Uterus (tissue), 4 donors: ENCODE results near the gene RBL2. TPM values are rescaled to one million over a fixed set of nuclear protein-coding genes. Genes with fewer than 3 reads are reported as not detected.

Experiments
- DNase-seq, 2 donors: peaks; one replicate each; pipeline ENCODE4 v3.0.0-alpha.2; 2019 to 2020
- H3K27ac ChIP-seq, 2 donors: fragments of 200-600 bp; sonication (generic); 1 replicate in 1 of 2; 2 replicates in 1 of 2; pipeline ENCODE4 v1.5.1; 2016 to 2018
- H3K27me3 ChIP-seq, 2 donors: fragments of 200-600 bp; sonication (generic); one replicate each; pipeline ENCODE4 v1.5.1; 2018 to 2019; ENCODE audit warnings: control low read depth in 1 of 2
- H3K36me3 ChIP-seq, 2 donors: fragments of 200-600 bp; sonication (generic); one replicate each; pipeline ENCODE4 v1.5.1; 2019; ENCODE audit warnings: control low read depth in 1 of 2
- H3K4me1 ChIP-seq, 2 donors: fragments of 200-600 bp; sonication (generic); one replicate each; pipeline ENCODE4 v1.5.1; 2018 to 2019; ENCODE audit warnings: control low read depth in 1 of 2
- H3K4me3 ChIP-seq, 2 donors: fragments of 200-600 bp; sonication (generic); 1 replicate in 1 of 2; 2 replicates in 1 of 2; pipeline ENCODE4 v1.5.1; 2018 to 2019; ENCODE audit warnings: mild to moderate bottlenecking in 1 of 2
- H3K9me3 ChIP-seq, 2 donors: fragments of 200-600 bp; sonication (generic); one replicate each; pipeline ENCODE4 v1.5.1; 2019; ENCODE audit warnings: control low read depth in 1 of 2
- POLR2A ChIP-seq, 2 donors: fragments of 450-650 bp; IDR thresholded peaks; one replicate each; pipeline ENCODE4 v1.6.1; 2016; ENCODE audit warnings: antibody characterized with exemption in 2 of 2, mild to moderate bottlenecking in 1 of 2, moderate library complexity in 1 of 2
- intact Hi-C: fragments of 100-400 bp; cut with DNase I; formaldehyde crosslinking; loops from one replicate; pipeline ENCODE4 v1.15.1; 2023; ENCODE audit warnings: low total_unique reads
- total RNA-seq, 4 donors: library from RNA; depleted of rRNA in 3 of 4; stranded (reverse); fragments of >200 nt in 3 of 4; gene quantifications; one replicate each; pipeline versions ENCODE4 v1.1.0 to v1.2.4, GENCODE V29; 2014 to 2023
- TF ChIP-seq, protein P1 (sequence below), 4 experiments: fragments of 200-600 bp in 2 of 4; fragments of 450-650 bp in 2 of 4; sonication (generic) in 2 of 4; IDR thresholded peaks; one replicate each; pipeline ENCODE4 v1.5.1; 2016 to 2019; ENCODE audit warnings: antibody characterized with exemption in 4 of 4, mild to moderate bottlenecking in 2 of 4, moderate library complexity in 1 of 4
- donor health status: DM: yes; HTN: yes; CAD: no.

Gene RBL2
- total RNA-seq, 4 donors from 2014 or later = 91.2 to 162 (median 118) TPM

DNA sequence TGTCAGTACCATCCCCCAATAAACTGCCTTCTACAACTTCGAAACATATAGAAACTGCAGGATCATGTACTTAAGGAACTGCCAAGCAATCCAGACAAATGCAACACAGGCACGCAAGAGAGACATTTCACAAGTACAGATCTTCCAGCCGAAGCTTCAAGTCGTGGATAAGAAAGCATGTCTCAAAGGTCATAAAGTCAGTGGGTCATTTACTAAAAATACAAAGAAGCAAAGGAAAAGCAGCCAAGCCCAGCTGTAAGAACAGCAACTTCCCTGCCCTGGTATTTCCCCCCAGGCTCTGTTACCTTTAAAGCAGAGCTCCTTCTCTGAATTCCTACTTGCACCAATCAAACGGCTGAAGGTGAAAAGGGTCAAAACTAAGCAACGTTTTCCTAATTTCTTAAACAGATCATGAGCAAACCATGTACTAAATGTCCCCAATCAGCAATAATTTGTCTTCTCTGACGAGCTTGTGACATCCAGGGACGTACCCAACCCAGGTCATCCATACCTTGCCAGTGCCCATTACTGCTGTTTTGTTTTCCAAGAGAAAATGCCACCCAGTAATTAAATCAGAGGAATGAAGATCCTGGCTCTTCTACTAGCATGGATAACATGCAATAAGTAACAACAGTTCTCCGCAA is 67.1 kb downstream of the RBL2 start:
- H3K36me3 ChIP-seq = no peaks in the 10 kb centered on the region
- TF ChIP-seq, protein P1, sequence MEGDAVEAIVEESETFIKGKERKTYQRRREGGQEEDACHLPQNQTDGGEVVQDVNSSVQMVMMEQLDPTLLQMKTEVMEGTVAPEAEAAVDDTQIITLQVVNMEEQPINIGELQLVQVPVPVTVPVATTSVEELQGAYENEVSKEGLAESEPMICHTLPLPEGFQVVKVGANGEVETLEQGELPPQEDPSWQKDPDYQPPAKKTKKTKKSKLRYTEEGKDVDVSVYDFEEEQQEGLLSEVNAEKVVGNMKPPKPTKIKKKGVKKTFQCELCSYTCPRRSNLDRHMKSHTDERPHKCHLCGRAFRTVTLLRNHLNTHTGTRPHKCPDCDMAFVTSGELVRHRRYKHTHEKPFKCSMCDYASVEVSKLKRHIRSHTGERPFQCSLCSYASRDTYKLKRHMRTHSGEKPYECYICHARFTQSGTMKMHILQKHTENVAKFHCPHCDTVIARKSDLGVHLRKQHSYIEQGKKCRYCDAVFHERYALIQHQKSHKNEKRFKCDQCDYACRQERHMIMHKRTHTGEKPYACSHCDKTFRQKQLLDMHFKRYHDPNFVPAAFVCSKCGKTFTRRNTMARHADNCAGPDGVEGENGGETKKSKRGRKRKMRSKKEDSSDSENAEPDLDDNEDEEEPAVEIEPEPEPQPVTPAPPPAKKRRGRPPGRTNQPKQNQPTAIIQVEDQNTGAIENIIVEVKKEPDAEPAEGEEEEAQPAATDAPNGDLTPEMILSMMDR (IDR thresholded peaks at IDR 0.05) = no peak
- no peak for TF ChIP-seq POLR2A (IDR thresholded peaks at IDR 0.05)
- H3K27me3 ChIP-seq = no peaks in the 10 kb centered on the region
- peak overlapping the region in 1 of 2 donors; percentile 99 for H3K4me3 ChIP-seq
- intact Hi-C loops = no loop called here
- DNase-seq = no peak
- peaks cover 8 to 10% of the 10 kb centered on the region in 2 donors for H3K4me1 ChIP-seq
- no peak overlapping the region for H3K27ac ChIP-seq
- H3K9me3 ChIP-seq = no peaks in the 10 kb centered on the region

DNA sequence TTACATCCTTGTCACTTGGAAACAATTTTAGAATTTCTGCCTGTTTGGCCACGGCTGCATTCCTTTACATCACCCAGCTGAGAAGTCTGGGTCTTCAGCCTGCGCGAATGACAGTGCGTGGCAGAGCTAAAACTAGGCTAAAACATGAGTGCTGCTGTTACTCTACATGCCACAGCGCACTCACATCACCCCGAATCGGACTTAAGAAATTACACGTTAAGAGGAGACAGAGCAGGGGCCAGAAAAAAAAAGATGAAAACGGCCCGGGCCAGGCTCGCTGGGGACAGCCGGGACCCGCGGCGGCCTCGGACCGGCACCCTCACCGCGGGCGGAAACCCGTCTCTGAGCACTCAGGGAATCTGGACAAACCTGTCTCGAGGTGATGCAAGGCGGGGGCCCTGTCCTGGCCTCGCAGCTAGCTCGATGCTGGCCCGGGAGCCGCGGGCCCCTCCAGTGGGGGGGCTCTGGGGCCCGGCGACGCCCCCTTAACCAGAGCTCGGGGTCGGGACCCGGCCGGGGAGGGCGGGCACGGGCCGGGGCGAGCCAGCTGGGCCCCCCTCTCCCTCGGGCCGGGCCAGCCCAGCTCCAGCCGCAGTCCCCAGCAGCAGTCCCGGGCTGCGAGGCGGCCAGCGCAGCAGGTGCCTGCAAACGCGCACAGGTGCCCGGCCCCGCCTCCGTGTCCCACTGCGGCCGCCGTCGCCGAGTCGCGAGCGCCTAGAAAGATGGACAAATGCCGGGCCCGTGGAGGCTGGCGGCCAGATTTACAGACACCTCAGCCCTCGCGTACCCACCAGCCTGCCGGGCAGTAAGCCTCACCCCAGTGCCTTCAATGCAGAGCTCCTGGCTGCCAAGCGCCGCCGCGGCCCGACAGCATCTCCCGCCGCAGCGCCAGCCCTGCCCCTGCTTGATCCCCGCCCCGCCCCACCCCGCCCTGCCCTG is 68.3 kb downstream of the RBL2 start, which contains the start of gene AKTIP:
Gene AKTIP (minus strand): TSS at position 879 of the 939 bp plus-strand sequence. CDS start 2,950 bp downstream, outside the sequence.
- Histone ChIP-seq H3K36me3 (no peaks in the 10 kb centered on the region), H3K27me3 (no peaks in the 10 kb centered on the region), H3K27ac (peak within 1 kb of the TSS; percentile 90 to 96), H3K9me3 (no peaks in the 10 kb centered on the region), H3K4me1 (peaks cover 8 to 10% of the 10 kb centered on the region in 2 donors), H3K4me3 (peak within 1 kb of the TSS; percentile 52 to 99)
- peak in 1 of 2 donors; percentile 39 for DNase-seq
- intact Hi-C loops = no loop called here
- TF ChIP-seq, protein P1 (IDR thresholded peaks at IDR 0.05) = no peak
- peak in 1 of 2 donors; percentile 26 for TF ChIP-seq POLR2A (IDR thresholded peaks at IDR 0.05)

DNA sequence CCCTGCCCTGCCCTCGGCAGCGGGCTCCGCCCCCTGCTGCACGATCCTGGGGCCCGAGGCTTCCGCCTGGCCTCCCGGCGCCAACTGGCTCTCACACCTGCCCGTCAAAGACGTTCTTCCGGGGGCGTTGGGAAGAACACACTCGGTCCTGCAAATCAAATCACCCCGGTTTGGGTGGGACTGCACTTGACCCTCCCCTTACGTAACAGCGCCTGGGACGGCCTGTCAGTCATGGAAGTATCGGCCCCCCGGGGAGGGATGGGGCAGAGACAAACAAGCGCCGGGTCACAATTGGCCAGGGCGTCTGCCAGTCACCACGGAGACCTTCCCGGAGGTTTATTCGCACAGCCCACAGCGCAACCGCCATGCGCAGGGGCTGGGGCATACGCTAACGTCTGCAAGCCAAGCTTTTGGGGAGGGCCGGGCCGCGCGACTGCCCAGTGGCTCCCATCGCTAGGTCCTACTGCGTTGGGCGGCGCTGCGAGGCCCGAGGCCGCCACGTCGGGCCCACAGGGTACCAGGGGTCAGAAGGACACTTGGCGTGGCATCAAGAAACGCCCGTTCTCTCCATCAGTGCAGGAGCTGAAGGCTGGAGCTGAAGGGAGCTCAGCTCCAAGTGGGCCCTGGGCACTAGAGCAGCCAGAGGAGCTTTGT is 69.1 kb downstream of the RBL2 start:
- Histone ChIP-seq H3K4me1 (peaks cover 8 to 10% of the 10 kb centered on the region in 2 donors), H3K9me3 (no peaks in the 10 kb centered on the region), H3K27ac (peak overlapping the region; percentile 90 to 96), H3K27me3 (no peaks in the 10 kb centered on the region), H3K4me3 (peak overlapping the region; percentile 52 to 99), H3K36me3 (no peaks in the 10 kb centered on the region)
- peak; percentile 100 for DNase-seq
- peak; percentile 96 for TF ChIP-seq POLR2A (IDR thresholded peaks at IDR 0.05)
- TF ChIP-seq, protein P1 (IDR thresholded peaks at IDR 0.05) = peak in 1 of 4 experiments; percentile 19
- intact Hi-C loops = no loop called here

DNA sequence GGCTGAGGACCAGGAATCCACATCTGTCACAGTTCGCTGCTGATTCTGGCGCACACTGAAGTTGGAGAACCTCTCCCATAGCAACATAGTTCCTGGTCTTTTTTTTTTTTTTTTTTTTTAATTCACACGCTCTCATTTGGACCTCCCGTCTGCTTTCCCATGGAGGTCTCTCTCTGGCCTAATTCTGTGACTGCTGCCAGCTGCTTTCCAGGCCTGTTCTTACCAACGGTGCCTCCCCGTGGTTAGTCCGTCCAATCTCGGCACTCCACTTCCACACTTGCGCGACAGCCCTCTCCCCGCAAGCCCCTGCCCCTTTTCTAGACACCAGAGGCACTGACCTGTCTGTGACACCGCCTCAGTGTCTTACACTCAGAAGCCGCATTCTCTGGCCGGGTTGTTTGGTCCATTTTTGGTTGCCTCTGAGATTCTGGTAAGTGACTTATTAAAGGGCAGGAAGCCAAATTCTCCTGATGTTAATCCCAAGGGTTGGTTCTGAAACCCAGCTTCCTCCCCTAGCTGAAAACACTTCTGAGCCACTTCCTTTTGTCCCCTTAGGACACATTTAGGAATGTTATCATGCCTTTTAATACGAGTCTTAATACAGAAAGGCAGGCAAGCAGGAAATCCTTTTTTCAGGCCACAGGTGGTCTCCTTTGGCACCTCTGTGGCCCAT is 69.9 kb downstream of the RBL2 start:
- Histone ChIP-seq H3K27ac (peak overlapping the region; percentile 90 to 96), H3K4me3 (peak overlapping the region; percentile 44 to 48), H3K9me3 (no peaks in the 10 kb centered on the region), H3K36me3 (no peaks in the 10 kb centered on the region), H3K4me1 (peaks cover 8 to 10% of the 10 kb centered on the region in 2 donors), H3K27me3 (no peaks in the 10 kb centered on the region)
- peak; percentile 59 to 62 for DNase-seq
- intact Hi-C loops = no loop called here
- TF ChIP-seq POLR2A (IDR thresholded peaks at IDR 0.05) = no peak
- TF ChIP-seq, protein P1 (IDR thresholded peaks at IDR 0.05) = no peak
